GM21825 (cell line): ENCODE data around the gene OTOA.
"Not testable (repeated sequence)": the region's sequence is repeated elsewhere in the genome, so short reads cannot be mapped to it uniquely, and the experiment has no call there.

Experiments used
- ATAC-seq: cut with Tn5 transposase; IDR thresholded peaks from one replicate; pipeline ENCODE4 v1.9.1; 2021; ENCODE audit warnings: mild to moderate bottlenecking, moderate library complexity; ENCODE audit not compliant: unreplicated experiment

OTOA gene

GRCh38 chr16:21717608-21718007 is 53.8 kb downstream of the OTOA start:
- no peak for ATAC-seq

GRCh38 chr16:21719283-21719682 is 55.5 kb downstream of the OTOA start:
- ATAC-seq: no peak

GRCh38 chr16:21720533-21720932 is 56.8 kb downstream of the OTOA start:
- no peak for ATAC-seq

- ATAC-seq: no peak
Observed at GRCh38 chr16:21722771-21723455, 59.1 kb downstream of the OTOA start.

- ATAC-seq: no peak
Observed at GRCh38 chr16:21723532-21723931, 59.8 kb downstream of the OTOA start.

GRCh38 chr16:21727344-21727743 is 63.6 kb downstream of the OTOA start:
- ATAC-seq: no peak

GRCh38 chr16:21731233-21731632 is 67.5 kb downstream of the OTOA start:
- ATAC-seq: not testable (repeated sequence)

GRCh38 chr16:21740637-21741036 is 76.9 kb downstream of the OTOA start:
- ATAC-seq: not testable (repeated sequence)

GRCh38 chr16:21756192-21757079 is 92.7 kb downstream of the OTOA start:
- not testable (repeated sequence) for ATAC-seq

- ATAC-seq: not testable (repeated sequence)
Observed at GRCh38 chr16:21757080-21757671, 93.4 kb downstream of the OTOA start.

- ATAC-seq: not testable (repeated sequence)
Observed at GRCh38 chr16:21768280-21768679, 104.5 kb downstream of the OTOA start.

- not testable (repeated sequence) for ATAC-seq
Observed at GRCh38 chr16:21768810-21769209, 105.0 kb downstream of the OTOA start.

- ATAC-seq: not testable (repeated sequence)
Observed at GRCh38 chr16:21769284-21769683, 105.5 kb downstream of the OTOA start.

GRCh38 chr16:21770584-21770983 is 106.8 kb downstream of the OTOA start:
- not testable (repeated sequence) for ATAC-seq

- not testable (repeated sequence) for ATAC-seq
Observed at GRCh38 chr16:21772547-21773206, 108.9 kb downstream of the OTOA start.

GRCh38 chr16:21773207-21773553 is 109.4 kb downstream of the OTOA start:
- ATAC-seq: not testable (repeated sequence)

- ATAC-seq: not testable (repeated sequence)
Observed at GRCh38 chr16:21780525-21780924, 116.8 kb downstream of the OTOA start.

- peak; percentile 49 for ATAC-seq
Observed at GRCh38 chr16:21790506-21790905, 126.7 kb downstream of the OTOA start.

- not testable (repeated sequence) for ATAC-seq
Observed at GRCh38 chr16:21793310-21793709, 129.5 kb downstream of the OTOA start.

GRCh38 chr16:21798601-21799000 is 134.8 kb downstream of the OTOA start:
- ATAC-seq: not testable (repeated sequence)
